Measurements from ENCODE around the gene POLR2L.

The POLR2L gene

GRCh38 chr11:842370-843002 lies at the start of gene POLR2L, which contains the start of gene TSPAN4:
Gene POLR2L (minus strand): TSS chr11:842529. CDS start chr11:842508, 21 bp downstream.
Gene TSPAN4 (plus strand): TSS chr11:842852. CDS start chr11:850305, 7,453 bp downstream.
- DNase-seq, result peak; percentile 45 to 97 (median 82)

DNA sequence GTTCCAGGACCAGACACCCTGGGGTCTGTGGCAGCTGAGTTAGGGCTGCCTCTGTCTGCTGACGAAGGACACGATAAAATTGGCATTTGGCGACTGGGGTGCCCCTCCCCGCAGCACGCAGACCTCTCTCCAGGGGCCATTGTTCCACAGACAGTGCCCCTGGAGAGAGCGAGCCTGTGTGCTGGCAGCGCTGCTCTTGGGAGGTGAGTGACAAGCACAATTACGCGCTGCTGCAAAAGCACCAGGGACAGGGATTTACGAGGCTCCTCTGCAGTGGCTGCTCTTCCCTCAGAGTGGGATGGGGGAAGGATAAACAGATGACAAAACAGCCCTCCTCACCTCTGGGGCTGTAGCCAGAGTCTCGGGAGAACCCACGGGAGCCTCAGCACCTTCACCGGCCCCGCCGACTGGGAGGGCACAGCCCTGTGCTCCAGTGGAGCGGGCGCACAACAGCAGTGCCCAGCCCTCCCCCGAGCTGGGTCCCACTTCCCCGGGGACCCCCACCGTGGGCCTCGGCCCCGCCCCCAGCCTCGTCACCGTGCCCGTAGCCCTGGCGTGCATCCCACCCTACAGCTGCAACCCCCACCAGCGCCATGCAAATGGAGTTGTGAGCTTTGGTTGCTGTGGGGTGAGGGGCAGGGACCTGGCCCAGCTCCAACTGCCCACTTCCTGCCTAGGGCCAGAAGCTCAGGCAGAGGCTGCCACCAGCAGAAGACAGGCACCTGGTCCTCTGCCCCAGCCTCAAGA lies 48.6 kb upstream of the POLR2L start:
- peak in 6 of 51 donors; percentile 20 to 38 (median 28) for DNase-seq

DNA sequence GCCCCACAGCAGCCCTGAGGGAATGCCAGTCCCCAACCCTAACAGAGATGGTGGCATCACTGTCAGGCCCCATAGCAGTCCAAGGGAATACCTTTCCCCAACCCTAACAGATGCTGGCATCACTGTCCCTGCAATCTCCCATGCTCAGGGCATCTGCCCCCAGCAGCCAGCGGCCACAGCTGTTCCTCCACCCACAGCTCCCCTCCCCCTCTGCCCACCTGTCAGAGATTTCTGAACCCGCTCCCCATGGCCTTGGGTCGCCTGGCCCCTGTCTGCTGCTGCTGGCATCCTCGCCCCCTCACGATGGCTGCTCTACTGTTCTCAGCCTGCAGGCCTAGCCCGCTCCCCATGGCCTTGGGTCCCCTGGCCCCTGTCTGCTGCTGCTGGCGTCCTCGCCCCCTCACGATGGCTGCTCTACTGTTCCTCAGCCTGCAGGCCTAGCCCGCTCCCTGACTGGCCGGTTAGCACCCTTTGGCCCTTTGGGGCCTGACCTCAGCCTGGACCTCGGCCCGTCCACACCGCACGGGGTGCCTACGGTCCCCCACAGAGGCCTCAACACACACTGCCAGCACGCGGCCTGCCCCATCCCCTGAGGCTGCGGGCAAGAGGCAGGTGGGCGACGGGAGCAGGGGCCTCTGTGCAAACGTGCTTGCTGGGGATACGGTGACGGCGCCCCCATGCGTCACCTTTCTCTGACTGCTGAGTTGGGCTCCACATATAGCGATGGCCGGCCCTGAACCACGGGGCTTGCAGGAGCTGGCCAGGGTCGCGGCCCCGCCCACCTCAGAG lies 47.6 kb upstream of the POLR2L start:
- DNase-seq, result no peak

GRCh38 chr11:889257-889656 lies 46.9 kb upstream of the POLR2L start:
- no peak for DNase-seq

GRCh38 chr11:888310-889212 lies 46.2 kb upstream of the POLR2L start:
- peak in 4 of 51 donors; percentile 23 to 50 (median 40) for DNase-seq

DNA sequence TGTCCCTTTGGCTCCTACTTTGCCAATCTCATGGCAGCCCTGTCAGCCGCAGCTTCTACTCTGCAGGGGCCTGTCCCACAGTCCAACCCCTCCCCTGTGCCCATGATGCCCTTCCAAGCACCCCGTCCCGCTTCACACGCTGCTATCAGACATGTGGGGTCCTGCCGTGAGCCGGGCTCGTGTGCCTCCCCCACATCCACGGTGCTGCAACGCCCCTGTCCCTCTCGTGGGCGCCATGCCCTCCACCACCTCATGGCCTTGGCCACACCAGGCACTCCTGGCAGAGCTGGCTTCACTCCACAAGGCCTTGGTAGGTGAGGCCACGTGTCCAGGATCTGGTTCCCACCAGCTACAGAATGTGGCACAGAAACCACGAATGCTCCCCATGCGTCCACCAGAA lies 45.3 kb upstream of the POLR2L start:
- DNase-seq, result no peak

DNA sequence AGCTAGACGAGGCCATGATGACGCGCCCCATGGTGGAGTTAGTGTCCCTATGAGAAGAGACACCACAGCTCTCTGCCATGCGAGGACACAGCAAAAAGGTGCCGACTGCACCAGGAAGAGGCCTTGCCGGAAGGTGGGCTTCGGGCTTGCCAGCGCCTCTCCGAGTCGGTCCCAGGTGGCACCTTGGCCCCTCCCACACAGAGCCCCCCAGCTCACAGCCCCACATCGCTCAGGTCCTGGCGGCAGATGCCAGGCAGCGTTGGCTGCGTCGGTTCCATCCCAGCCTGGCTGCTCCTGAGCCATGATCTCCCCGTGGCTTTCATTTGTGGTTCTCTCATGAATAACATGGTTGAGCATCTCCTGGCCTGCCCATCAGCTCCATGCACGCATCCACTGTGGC lies 44.2 kb upstream of the POLR2L start:
- no peak for DNase-seq

GRCh38 chr11:884578-885070 lies 42.3 kb upstream of the POLR2L start:
- no peak for DNase-seq

DNA sequence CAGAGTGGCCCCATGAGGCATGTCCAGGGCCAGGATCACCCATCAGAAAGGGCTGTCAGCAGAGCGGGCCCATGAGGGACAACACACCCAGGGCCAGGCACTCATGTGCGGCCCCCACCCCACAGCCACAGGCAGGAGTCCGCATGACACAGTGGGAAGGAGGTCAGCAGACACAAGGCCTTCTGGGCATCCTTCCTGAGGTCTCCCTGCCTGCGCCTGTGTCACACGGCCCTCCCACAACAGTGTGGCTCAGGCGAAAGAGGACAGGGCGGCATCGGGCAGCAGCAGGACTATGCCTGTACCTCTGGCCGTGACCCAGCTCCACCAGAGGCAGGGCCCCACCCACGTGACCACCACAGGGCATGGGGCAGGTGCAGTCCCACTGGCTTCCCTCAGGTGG lies 41.2 kb upstream of the POLR2L start:
- no peak for DNase-seq

- DNase-seq, result no peak
These were observed 40.3 kb upstream of the POLR2L start for GRCh38 chr11:882596-882995.

DNA sequence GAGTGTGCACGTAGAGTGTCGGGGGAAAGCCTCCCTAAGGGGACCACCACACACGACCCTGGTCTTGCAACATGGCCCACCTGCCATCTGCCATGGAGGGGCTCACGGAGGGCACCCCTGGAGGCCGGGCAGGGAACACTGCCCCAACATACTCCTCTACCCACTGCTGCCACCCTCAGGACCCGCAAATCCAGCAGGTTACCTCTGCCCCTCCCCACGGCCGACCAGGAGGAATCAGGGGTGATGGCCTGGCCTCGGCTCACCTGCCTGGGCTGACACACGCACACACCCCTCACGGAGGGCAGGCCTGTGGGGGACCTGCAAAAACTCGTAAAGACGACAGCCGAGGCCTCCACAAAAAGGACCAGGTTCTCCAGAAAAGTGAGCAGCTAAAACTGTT lies 38.1 kb upstream of the POLR2L start:
- DNase-seq, result no peak

GRCh38 chr11:877565-877964 lies 35.2 kb upstream of the POLR2L start:
- DNase-seq, result no peak

DNA sequence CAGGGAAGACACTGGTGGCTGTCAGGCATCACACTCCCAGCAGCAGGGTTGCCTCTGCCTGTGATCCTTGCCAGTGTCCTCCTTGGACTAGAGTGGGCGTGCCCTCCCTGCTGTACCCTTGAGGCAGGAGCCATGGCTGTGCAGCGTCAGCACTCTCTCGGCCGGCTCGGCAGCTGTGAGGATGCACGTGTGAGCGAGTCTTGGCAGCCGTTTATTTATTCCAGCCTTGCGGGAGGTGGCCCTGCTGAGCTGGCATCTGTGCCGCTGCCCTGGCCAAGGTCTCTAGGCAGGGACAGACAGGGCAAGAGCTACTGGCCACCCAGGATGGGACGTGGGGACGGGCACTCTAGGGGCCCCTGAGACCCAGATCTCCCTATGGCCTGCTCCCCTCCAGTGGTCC lies 34.2 kb upstream of the POLR2L start:
- DNase-seq, result peak in 25 of 51 donors; percentile 6 to 58 (median 37)

GRCh38 chr11:875769-876301 lies 33.5 kb upstream of the POLR2L start:
- DNase-seq, result peak in 2 of 51 donors; percentile 7 to 72

GRCh38 chr11:875203-875602 lies 32.9 kb upstream of the POLR2L start:
- no peak for DNase-seq

DNA sequence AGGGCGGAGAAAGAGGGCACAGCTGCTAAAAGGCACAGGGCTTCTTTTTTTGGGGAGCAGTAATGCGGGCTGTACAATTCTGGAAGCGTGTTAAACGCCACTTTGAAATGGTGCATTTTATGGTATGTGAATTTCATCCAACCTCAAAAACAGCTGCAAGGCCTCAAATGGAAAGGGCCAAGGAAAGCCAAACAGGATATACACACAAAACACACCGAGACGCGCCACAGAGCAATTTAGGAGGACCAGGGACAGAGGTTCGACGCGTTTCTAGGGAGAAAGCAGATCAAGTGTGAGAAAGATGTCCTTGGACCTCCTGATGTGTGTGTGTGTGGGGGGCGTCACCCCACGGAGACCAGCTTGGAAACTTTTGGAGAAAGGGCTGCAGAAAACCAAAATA lies 31.4 kb upstream of the POLR2L start:
- DNase-seq, result no peak

DNA sequence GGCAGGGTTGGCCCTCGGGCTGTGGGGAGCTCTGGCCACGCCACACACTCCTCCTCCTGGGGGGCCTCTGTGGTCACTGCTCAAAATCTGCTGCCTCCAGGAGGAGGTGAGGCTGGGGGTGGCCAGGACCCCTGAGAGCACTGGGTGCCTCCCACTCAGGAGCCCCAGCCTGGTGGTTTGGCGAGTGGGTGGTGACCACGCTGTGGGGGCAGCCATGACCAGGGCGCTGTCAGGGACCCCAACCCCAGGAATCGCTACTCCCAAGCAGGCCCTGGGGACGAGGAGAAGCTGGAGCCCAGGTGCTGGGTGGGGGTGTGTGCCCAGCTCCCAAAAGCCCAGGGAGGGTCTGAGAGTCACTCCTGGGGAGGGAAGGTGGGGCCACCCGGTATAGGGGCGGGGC lies 30.5 kb upstream of the POLR2L start:
- DNase-seq, result no peak

GRCh38 chr11:871472-871871 lies 29.1 kb upstream of the POLR2L start:
- no peak for DNase-seq

DNA sequence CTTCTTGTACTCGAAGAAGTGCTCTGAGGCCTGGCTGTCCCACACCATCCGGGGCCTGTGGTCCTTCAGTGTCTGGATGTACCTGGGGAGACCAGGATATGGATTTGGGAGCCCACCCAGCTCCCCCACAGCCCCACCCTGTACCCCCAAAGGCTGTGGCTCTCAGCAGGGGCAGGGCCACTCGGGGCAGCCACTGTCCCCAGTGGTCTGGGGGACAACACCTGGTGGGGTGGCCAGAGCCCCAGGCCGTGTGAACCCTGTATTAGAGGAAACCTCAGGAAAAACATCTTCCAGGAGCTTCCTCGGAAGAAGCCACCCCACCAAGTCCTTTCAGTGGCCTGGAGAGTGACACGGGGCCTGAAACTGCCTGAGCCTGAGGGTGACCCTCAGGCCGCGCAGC lies 28.1 kb upstream of the POLR2L start:
- DNase-seq, result no peak

GRCh38 chr11:870127-870413 lies 27.7 kb upstream of the POLR2L start:
- no peak for DNase-seq

Measured in hypothalamus (tissue), 51 donors.